Right ventricle myocardium inferior (tissue), 1 donor: ENCODE data around the gene THAP10. TPM values are rescaled to one million over a fixed set of nuclear protein-coding genes. Genes with fewer than 3 reads are reported as not detected.
A peak's percentile ranks its signal among the peaks of the same experiment; 100 is the strongest.
"Not testable (repeated sequence)": the region's sequence is repeated elsewhere in the genome, so short reads cannot be mapped to it uniquely, and the experiment has no call there.

ENCODE experiments used
- ATAC-seq: fragments of 200-7000 bp; cut with Tn5 transposase; one replicate; pipeline ENCODE4 v1.9.1; 2020; ENCODE audit warnings: mild to moderate bottlenecking, moderate library complexity
- DNase-seq: peaks from one replicate; pipeline ENCODE4 v3.0.0; 2021; ENCODE audit errors: missing footprints
- intact Hi-C: fragments of 100-400 bp; cut with DNase I; formaldehyde crosslinking; loops from one replicate; pipeline ENCODE4 v1.11.0; 2022
- total RNA-seq: library from RNA; stranded (reverse); fragmentation: NEBNext Ultra II Directional; extraction: Animal tissue kit (Norgen Biotek cat#: 25700); gene quantifications from one replicate; pipeline ENCODE4 v1.2.1, GENCODE V29; 2021
- donor health status: DM: no; HTN: yes; CAD: no; lungs with severe emphysema.

Gene THAP10
- total RNA-seq, 1 donor from 2014 or later, result 3.7 TPM

DNA sequence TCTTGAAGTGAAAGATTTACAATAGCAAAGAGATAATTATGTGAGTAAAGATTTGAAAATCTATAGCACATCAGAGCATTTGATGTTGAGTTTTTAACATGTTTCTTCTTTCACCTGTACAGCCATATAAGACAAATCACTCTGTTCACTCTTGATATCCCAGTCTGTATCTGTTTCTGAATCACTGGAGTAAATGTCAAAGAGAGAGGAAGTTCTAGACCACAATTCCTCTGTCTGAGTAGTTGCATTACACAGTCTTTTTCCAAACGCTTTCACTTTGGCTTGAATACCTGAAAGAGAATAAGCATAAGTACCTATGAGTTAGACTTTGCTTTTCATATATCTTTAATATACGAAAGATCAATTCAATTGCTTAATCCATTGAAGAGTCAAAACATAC lies 9.9 kb downstream of the THAP10 start:
- no peak for ATAC-seq
- DNase-seq, result no peak

DNA sequence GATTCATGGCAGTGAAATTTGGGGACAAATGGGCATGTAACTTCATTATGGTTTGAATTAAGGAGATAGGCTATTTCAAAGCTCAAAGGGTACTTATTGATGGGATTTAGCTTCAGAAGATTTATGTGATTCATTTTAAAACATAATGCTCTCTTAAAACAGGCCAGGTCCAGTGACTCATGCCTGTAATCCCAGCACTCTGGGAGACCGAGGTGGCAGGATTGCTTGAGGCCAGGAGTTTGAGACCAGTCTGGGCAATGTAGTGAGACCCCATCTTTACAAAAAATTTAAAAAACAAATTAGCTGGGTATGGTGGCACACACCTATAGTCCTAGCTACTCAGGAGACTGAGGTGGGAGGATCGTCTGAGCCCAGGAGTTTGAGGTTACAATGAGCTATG lies 11.5 kb downstream of the THAP10 start:
- DNase-seq, result no peak
- no peak for ATAC-seq
- intact Hi-C loops, result no loop called here

More for the DNA sequence above, 9.9 kb downstream of the THAP10 start:
- intact Hi-C loops, result no loop called here

DNA sequence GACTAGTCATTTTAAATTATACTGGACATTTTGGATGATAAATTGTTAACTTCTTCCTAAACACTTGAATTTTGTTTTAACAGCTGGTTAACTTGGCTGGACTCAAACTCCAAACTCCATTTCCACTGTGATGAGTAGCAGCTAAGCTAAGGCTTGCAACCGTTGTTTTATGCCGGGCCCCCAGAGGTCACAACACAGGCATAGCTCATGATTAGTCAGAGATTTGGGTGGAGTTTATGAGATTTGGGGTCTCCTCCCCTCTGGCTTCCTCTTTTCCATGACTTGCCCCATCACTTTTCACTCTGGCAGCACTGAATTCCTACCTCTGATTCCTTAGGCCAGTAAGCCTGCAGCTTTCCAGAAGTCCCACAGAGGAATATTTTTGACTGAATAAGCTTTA lies 12.8 kb downstream of the THAP10 start:
- ATAC-seq (no peak), DNase-seq (no peak)
- intact Hi-C loops, result loop anchor here (5.0 kb wide), 1 partner anchor 202 kb away; no protein-coding TSS in a partner anchor

DNA sequence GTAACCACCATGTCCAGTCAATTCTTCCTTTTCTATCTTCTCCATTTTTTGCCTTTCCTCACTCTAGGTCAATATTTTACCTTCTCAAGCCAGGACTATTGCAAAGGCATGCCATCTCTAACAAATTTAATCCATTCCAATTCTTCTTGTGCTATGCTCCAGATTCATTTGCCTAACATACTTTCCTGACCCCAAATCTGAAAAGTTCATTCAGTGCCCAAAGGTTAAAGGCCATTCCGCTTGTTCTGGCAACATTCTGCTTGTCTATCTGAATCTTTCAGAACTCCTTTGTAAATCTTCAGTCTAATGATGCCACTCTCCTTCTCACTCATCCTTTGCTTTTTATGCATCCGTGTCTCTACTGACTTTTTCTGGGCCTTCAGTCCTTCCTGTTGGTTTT lies 15.6 kb downstream of the THAP10 start:
- intact Hi-C loops, result loop anchor here (5.0 kb wide), 1 partner anchor 199 kb away; no protein-coding TSS in a partner anchor
- DNase-seq, result no peak
- no peak for ATAC-seq

DNA sequence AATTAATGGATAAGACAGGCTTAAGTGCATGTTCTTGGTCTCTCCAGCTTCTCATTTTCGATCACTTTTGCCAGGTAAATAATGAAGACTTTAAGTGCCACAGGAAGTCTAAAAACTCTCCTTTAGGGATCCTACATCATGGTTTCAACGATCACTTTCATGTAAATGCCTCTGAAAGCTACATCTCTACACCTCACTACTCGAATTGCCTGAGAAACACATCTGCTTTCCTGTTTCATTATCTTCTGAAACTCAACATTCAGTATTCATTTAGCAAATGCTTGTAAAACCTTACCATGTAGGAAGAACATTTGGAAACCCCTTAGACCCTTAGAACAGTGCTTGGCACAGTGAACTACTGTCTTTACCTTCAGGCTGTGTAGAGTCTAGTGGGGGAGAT lies 16.2 kb downstream of the THAP10 start:
- ATAC-seq (no peak), DNase-seq (no peak)
- intact Hi-C loops, result loop anchor here (5.0 kb wide), 1 partner anchor 199 kb away; no protein-coding TSS in a partner anchor

DNA sequence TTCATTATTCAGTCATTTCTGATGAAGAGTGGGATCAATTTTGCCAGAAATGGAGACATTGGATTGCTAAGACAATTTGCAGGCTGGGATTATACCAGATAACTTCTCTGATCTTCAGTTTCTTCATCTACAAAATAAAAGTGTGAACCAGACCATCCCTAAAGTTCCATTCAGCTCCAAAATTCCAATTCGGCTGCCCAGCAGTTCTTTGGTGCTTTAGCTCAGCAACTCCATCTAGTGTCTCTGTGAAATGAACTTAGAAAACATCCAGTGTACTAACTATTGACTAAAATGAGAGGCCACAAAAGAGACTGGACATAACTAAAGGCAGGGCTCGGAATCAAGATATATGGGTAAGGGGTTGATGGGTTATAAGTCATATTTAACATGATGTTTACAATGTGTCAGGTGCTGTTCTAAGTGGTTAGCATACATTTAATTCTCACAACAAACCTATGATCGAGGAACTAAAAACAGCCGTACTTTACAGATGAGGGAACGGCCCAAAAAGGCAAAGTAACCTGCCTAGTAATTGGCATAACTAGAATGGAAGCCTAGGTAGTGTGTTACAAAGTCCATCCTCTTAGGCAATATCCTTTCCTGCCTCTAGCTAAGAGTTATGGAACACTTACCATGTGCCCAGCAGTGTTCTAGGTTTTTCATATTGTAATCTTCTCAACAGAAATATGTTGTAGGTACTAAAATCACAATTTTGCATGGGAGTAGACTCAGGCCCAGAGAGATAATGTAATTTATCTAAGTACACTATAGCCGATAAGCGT lies 17.0 kb downstream of the THAP10 start:
- DNase-seq (no peak), ATAC-seq (peak; percentile 50)
- intact Hi-C loops, result loop anchor here (2.0 to 5.0 kb wide), 2 partner anchors 50 to 198 kb away; no protein-coding TSS in a partner anchor

DNA sequence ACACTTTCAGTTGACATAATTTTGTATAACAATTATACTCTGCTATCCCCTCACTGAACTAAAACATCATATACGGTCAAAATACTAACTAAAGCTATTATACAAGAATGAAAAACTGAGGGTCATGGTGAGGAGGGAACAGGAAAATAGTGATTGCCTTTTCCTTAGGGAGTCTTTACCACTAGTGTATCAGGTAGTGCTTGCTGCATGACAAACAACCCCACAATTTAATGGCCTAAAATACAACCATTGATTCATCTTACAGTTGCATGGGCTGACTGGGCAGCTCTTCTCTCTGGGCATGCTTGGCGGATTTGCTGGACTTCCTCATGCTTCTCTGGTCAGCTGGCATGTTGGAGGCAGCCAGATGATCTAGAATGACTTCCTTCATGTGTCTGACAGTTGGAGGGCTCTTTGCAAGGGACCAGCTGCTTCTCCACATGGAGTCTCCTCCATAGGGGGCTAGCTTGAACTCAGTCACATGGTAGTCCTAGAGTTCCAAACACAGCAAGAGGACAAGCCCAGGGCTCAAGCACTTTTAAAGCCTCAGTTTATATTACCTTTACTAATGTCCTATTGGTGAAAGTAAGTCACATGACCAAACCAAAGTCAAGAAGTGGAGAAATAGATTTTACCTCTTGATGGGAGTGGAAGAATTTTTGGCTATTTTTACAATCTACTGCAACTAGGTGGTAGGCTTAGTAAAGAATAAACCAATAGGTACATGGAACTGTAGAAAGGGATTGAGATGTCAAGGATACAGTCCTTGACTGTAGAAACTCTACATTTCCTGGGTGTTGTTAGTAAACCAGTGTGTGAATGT lies 18.8 kb downstream of the THAP10 start:
- intact Hi-C loops, result loop anchor here (2.0 kb wide), 1 partner anchor 49 kb away; no protein-coding TSS in a partner anchor

DNA sequence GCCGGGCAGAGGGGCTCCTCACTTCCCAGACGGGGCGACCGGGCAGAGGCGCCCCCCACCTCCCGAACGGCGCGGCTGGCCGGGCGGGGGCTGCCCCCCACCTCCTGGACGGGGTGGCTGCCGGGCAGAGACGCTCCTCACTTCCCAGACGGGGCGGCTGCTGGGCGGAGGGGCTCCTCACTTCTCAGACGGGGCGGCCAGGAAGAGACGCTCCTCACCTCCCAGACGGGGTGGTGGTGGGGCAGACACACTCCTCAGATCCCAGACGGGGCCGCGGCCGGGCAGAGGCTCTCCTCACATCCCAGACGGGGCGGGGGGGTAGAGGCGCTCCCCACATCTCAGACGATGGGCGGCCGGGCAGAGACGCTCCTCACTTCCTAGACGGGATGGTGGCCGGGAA lies 20.7 kb downstream of the THAP10 start:
- intact Hi-C loops, ATAC-seq, DNase-seq: not testable (repeated sequence)

More for the DNA sequence above, 18.8 kb downstream of the THAP10 start:
- no peak for ATAC-seq
- DNase-seq, result no peak

DNA sequence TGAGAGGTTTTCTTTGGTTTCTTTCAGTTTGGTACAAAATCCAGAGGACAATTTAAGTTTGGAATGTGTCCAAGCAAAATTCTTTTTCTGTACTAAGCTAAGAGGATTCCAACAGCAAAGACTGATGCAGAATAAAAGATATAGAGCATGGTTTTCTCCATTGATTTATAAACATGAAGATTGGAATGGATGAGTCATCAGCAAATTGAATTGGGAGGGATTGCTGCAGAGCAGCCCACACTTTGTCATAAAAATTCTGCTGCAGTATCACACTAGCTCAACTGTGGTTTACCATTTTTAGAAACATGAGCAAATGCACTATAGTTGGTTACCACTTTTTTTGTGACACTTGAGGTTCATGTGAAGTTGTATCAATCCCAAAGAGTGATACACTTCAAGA lies 22.2 kb downstream of the THAP10 start:
- no peak for ATAC-seq

DNA sequence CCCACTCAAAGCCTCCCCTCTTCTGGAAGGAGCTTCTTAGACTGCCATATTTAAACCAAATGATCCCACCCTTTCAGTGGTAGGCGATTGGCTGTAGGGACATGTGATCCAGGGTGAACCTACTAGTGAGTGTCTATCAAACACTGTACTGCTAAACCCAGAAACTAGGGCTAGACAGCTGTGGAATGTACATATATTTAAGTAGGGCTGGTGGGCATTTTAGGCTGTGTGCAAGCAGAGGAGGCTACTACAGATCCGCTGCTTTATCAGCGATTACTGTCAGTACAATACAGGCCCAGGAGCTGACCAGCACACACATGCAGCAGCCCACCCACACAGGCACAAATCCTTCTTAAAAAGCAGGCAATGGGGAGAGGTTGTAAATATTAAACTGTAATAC lies 22.9 kb downstream of the THAP10 start:
- intact Hi-C loops, result no loop called here

More for the DNA sequence above, 22.2 kb downstream of the THAP10 start:
- intact Hi-C loops, result no loop called here
- no peak for DNase-seq

DNA sequence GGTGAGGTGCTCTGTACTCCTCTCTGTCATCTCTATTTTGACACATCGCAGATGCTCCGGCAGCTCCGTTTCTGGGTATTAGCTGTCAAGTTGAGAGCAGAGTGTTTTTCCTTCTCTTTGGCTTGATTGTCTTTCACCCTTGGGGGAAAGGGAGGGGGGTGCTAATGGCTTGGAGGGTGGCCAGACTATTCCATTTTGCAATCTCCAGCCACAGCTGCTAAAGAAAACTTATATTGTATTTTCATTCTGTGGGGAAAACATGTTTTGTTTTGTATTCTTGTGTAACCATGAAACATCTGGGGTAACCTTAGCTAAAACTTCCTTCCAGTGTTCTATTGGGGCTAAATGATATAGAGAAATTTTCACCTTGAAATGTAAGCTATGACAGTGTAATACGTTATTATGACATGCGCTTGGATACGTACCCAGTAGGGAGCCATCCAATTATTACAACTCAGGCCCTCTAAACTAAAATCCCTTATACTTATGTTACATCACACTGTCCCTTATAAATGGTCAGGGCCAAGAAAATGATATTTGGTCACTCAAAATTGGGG lies 24.2 kb downstream of the THAP10 start:
- DNase-seq (no peak), ATAC-seq (peak; percentile 82)
- intact Hi-C loops, result no loop called here

More for the DNA sequence above, 22.9 kb downstream of the THAP10 start:
- DNase-seq (no peak), ATAC-seq (no peak)

DNA sequence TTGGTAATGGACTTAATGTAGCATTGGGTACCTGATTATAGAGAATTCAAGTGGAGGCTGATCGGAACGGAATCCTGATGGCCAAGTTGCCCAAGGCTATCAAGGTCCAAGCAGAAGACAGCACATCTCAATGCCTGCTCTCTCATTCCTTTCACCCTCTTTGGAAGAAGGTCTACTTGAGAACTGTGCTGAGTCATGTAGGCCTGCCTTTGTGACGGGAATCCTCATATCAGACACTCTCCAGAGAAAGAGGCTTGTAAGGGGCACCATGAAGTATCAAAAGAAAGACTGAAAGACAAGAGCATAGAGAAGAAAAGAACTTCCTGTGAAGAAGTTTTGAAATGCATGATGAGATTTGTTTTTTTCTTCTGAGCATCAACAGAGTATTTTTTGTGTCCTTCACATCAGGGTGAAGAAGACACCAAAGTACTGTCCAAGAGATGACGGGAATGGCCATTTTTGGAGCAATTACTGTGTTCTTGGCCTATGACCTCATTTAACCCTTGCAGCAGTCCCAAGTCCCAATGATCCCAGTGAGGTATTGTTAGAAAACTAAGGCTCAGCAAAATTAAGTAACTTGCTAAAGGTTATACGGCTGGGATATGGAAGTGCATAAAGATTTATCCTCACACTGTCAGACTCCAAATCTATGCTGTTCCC lies 25.1 kb downstream of the THAP10 start:
- DNase-seq, result no peak
- intact Hi-C loops, result no loop called here
- ATAC-seq, result no peak

DNA sequence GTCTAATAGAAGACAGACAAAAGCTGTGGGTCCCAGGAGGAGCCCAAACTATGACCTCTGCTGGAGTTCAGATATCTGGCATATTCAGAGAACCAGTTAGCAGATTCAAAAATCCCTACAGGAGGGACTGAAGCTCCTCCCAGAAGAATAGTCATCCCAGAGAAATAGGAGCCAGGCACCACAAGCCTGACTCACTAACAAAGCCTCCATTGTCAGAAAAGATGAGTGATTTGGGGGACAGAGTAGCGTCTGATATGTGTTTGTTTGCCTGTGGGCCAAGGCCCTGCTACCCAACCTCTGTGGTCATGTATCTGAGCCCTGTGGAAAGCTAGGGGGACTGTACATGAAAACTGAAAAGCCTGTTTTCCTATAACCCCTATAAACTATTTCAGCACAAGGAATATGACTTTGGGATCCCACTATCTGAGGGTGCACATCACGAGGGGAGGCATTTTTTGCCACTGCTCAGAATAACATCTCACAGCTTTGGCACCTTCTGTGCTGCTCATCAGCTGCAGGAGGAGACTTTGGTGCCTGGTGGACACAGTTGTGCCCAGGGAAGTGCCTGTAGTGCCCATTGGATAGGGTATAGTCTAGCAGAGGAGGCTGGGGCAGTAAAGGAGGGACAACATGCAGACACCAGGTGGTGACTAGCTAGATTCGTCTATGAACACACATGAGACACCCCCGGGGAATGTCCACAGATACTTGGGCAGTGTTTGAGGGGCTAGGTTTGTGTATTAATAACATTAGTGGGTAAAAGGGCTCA lies 28.6 kb downstream of the THAP10 start:
- intact Hi-C loops, result no loop called here
- DNase-seq (no peak), ATAC-seq (peak; percentile 78)

DNA sequence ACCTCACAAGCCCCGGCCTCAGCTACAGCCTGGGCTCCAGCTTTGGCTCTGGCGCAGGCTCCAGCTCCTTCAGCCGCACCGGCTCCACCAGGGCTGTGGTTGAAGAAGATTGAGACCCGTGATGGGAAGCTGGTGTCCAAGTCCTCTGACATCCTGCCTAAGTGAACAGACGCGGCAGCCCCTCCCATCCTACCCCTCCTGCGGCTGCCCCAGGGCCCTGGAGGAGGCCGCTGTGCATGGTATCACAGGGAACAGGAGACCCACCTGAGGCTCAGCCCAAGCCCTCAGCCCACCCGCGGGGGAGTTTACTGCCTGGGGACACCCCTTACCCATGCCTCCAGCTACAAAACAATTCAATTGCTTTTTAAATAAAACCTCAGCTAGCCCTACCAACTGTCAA lies 32.2 kb downstream of the THAP10 start:
- intact Hi-C loops, result no loop called here
- no peak for ATAC-seq
- no peak for DNase-seq

DNA sequence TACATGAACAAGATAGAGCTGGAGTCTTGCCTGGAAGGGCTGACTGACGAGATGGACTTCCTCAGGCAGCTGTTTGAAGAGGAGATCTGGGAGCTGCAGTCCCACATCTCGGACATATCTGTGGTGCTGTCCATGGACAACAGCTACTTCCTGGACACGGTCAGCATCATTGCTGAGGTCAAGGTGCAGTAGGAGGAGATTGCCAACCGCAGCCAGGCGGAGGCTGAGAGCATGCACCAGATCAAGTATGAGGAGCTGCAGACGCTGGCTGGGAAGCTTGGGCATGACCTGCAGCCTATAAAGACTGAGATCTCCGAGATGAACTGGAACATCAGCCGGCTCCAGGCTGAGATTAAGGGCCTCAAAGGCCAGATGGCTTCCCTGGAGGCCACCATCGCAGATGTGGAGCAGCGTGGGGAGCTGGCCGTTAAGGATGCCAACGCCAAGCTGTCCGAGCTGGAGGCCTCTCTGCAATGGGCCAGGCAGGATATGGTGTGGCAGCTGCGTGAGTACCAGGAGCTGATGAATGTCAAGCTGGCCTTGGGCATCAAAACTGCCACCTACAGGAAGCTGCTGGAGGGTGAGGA lies 32.8 kb downstream of the THAP10 start:
- intact Hi-C loops, result no loop called here
- ATAC-seq (no peak), DNase-seq (no peak)

DNA sequence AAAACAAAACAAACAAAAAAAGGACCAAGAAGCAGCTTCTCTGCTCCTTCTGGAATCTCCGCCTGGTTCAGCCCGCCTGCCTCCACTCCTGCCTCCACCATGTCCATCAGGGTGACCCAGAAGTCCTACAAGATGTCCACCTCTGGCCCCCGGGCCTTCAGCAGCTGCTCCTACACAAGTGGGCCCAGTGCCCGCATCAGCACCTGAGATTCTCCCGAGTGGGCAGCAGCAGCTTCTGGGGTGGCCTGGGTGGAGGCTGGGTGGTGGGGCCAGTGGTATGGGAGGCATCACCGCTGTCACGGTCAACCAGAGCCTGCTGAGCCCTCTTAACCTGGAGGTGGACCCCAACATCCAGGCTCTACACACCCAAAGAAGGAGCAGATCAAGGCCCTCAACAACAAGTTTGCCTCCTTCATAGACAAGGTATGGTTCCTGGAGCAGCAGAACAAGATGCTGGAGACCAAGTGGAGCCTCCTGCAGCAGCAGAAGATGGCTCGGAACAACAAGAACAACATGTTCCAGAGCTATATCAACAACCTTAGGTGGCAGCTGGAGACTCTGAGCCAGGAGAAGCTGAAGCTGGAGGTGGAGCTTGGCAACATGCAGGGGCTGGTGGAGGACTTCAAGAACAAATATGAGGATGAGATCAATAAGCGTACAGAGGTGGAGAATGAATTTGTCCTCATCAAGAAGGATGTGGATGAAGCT lies 33.5 kb downstream of the THAP10 start:
- ATAC-seq, intact Hi-C loops: not testable (repeated sequence)

More for the DNA sequence above, 33.5 kb downstream of the THAP10 start:
- DNase-seq, result peak; percentile 67
